GM08714 (cell line): ENCODE results near the gene TMEM184A.

Experiments used
- H3K4me3 ChIP-seq: fragments of 200-500 bp; sonication (Bioruptor generic); 2 replicates; pipeline ENCODE4 v1.5.1; 2014; ENCODE audit warnings: mild to moderate bottlenecking, low read length, inconsistent platforms
- ZNF274 ChIP-seq: IDR thresholded peaks from 2 replicates; pipeline ENCODE4 v1.6.1; 2012; ENCODE audit warnings: mild to moderate bottlenecking, low read depth, low read length

Gene TMEM184A

GRCh38 chr7:1546274-1546908 is 9.6 kb downstream of the TMEM184A start:
- TF ChIP-seq ZNF274: no peak
- no peak overlapping the region for H3K4me3 ChIP-seq

- TF ChIP-seq ZNF274: no peak
- H3K4me3 ChIP-seq: no peak overlapping the region
These were observed 10.4 kb downstream of the TMEM184A start for GRCh38 chr7:1545417-1546246.

GRCh38 chr7:1544896-1545416 is 11.0 kb downstream of the TMEM184A start:
- TF ChIP-seq ZNF274: no peak
- H3K4me3 ChIP-seq: no peak overlapping the region

GRCh38 chr7:1544178-1544895 is 11.7 kb downstream of the TMEM184A start:
- no peak overlapping the region for H3K4me3 ChIP-seq
- TF ChIP-seq ZNF274: no peak

- no peak overlapping the region for H3K4me3 ChIP-seq
- TF ChIP-seq ZNF274: no peak
These were observed 12.2 kb downstream of the TMEM184A start for GRCh38 chr7:1543826-1544177.

GRCh38 chr7:1542841-1543747 is 12.9 kb downstream of the TMEM184A start:
- H3K4me3 ChIP-seq: no peak overlapping the region
- TF ChIP-seq ZNF274: no peak

GRCh38 chr7:1542329-1542728 is 13.7 kb downstream of the TMEM184A start:
- no peak overlapping the region for H3K4me3 ChIP-seq
- TF ChIP-seq ZNF274: no peak

- TF ChIP-seq ZNF274: no peak
- H3K4me3 ChIP-seq: no peak overlapping the region
These were observed 14.4 kb downstream of the TMEM184A start for GRCh38 chr7:1541431-1542162.

GRCh38 chr7:1540776-1541271 is 15.2 kb downstream of the TMEM184A start:
- H3K4me3 ChIP-seq: no peak overlapping the region
- TF ChIP-seq ZNF274: no peak

- H3K4me3 ChIP-seq: no peak overlapping the region
- no peak for TF ChIP-seq ZNF274
These were observed 15.9 kb downstream of the TMEM184A start for GRCh38 chr7:1539882-1540775.

- no peak overlapping the region for H3K4me3 ChIP-seq
- no peak for TF ChIP-seq ZNF274
These were observed 16.7 kb downstream of the TMEM184A start for GRCh38 chr7:1539181-1539881.
